GM12865 (cell line): ENCODE data around the gene NCOA3.
"Not testable (repeated sequence)": the region's sequence is repeated elsewhere in the genome, so short reads cannot be mapped to it uniquely, and the experiment has no call there.

Source experiments
- DNase-seq: peaks from one replicate; pipeline ENCODE4 v3.0.0; 2010; ENCODE audit warnings: low read depth
- H3K4me3 ChIP-seq: 2 replicates; pipeline ENCODE4 v1.5.1; 2011; ENCODE audit warnings: mild to moderate bottlenecking, low read depth, low read length, control low read depth
- TF ChIP-seq, protein P1 (sequence below): IDR thresholded peaks from 2 replicates; pipeline ENCODE4 v1.5.1; 2011; ENCODE audit warnings: low read length, control low read depth, low read depth, inconsistent platforms; ENCODE audit not compliant: insufficient read depth; ENCODE audit errors: missing control alignments

Gene NCOA3

DNA sequence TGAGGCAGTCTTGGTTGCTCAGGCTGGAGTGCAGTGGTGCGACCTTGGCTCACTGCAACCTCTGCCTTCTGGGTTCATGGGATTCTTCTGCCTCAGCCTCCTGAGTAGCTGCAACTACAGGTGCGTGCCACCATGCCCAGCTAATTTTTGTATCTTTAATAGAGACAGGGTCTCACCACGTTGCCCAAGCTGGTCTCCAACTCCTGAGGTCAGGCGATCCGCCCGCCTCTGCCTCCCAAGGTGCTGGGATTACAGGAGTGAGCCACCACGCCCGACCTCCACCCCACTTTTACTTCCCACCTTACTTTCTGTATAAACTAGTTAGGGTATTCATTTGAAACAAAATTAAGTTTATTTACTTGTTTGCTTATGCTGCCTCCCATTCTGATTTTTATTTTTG is 86.5 kb downstream of the NCOA3 start:
- no peak for DNase-seq
- TF ChIP-seq, protein P1, sequence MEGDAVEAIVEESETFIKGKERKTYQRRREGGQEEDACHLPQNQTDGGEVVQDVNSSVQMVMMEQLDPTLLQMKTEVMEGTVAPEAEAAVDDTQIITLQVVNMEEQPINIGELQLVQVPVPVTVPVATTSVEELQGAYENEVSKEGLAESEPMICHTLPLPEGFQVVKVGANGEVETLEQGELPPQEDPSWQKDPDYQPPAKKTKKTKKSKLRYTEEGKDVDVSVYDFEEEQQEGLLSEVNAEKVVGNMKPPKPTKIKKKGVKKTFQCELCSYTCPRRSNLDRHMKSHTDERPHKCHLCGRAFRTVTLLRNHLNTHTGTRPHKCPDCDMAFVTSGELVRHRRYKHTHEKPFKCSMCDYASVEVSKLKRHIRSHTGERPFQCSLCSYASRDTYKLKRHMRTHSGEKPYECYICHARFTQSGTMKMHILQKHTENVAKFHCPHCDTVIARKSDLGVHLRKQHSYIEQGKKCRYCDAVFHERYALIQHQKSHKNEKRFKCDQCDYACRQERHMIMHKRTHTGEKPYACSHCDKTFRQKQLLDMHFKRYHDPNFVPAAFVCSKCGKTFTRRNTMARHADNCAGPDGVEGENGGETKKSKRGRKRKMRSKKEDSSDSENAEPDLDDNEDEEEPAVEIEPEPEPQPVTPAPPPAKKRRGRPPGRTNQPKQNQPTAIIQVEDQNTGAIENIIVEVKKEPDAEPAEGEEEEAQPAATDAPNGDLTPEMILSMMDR, result no peak
- H3K4me3 ChIP-seq, result no peak overlapping the region

DNA sequence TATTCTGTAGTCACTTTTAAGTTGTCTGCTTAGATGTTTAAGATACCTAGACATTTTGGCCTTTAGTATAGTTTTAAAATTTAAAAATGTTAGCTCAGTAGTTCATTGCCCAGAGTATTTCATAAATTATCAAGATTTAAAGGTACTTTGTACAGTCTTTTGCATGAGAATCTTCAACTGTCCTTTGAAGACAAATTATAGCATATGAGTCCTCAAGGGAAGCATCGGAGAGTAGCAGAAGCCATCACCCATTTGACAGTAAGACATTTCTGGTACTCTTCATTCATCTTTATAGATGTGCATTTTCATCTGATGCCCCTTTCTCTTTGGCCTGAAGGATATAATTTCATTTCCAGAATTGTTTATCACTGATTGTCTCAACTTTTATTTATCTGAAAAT is 89.5 kb downstream of the NCOA3 start:
- TF ChIP-seq, protein P1, result no peak
- H3K4me3 ChIP-seq, result no peak overlapping the region
- no peak for DNase-seq

DNA sequence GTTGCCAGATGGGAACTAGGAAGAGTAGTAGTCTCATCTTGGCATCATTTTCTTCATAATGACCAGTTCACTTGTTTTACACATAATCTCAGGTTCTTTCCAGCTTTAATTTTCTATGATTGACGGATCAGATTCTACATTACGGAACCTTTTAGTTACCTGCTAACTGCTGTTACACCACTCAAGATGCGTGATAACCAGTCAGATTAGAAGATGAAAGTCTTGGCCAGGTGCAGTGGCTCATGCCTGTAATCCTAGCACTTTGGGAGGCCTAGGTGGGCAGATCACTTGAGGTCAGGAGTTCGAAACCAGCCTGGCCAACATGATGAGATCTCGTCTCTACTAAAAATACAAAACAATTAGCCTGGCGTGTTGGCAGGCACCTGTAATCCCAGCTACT is 92.5 kb downstream of the NCOA3 start:
- H3K4me3 ChIP-seq, result no peak overlapping the region
- TF ChIP-seq, protein P1, result no peak
- DNase-seq, result no peak

DNA sequence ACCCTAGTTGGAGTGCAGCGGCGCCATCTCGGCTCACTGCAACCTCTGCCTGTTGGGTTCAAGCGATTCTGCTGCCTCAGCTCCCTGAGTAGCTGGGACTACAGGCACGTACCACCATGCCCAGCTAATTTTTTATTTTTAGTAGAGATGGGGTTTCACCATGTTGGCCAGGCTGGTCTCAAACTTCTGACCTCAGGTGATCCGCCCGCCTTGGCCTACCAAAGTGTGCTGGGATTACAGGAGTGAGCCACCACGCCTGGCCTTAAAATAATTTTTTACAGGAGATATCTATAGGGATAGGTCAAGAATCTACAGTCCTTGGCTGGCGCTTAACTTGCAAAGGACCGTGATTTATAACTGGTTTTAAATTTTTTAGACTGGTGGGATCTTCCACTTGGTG is 93.5 kb downstream of the NCOA3 start:
- not testable (repeated sequence) for H3K4me3 ChIP-seq, DNase-seq

DNA sequence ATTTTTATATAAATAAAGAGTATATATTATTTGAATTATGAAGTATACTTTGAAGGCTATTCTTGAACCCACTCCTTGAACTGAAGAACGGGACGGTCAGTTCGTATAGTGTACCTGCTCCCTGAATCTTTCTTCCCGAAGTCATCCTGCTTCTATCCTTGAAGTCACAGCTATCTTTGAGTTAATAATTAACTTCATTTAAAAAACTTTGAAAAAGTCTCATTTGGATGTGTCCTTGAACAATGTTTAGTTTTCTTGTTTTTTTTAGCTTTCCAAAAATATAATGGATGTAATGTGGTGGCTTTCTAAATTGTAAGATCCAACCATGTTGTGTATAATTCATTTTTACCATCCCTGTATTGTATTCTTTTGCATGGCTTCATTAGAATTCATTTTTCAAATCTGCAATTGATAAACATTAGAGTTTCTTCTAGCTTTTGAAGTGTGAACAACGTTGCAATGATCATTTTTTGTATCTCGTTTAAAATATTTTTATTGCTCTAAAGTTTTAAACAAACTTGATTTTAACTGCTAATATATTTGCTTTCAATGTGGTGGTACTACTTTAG is 94.4 kb downstream of the NCOA3 start:
- no peak overlapping the region for H3K4me3 ChIP-seq
- TF ChIP-seq, protein P1, result no peak
- no peak for DNase-seq

DNA sequence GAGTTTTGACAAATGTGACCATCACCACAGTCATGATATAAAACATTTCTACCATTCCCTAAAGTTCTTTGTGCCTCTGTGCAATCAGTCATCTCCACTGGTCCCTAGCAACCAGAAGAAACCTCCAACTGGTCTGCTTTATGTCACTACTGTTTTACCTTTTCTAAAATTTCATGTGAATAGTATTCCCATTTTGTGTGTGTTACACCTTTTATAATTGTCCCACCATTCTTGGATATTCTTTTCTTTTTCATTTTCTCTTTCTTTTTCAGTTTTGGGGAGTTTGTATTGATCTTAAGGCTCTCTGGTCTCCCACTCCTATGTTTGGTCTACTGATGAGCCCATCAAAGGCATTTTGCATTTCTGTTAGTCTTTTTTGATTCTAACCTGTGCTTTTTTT is 95.4 kb downstream of the NCOA3 start:
- no peak for DNase-seq
- no peak overlapping the region for H3K4me3 ChIP-seq
- TF ChIP-seq, protein P1, result no peak

DNA sequence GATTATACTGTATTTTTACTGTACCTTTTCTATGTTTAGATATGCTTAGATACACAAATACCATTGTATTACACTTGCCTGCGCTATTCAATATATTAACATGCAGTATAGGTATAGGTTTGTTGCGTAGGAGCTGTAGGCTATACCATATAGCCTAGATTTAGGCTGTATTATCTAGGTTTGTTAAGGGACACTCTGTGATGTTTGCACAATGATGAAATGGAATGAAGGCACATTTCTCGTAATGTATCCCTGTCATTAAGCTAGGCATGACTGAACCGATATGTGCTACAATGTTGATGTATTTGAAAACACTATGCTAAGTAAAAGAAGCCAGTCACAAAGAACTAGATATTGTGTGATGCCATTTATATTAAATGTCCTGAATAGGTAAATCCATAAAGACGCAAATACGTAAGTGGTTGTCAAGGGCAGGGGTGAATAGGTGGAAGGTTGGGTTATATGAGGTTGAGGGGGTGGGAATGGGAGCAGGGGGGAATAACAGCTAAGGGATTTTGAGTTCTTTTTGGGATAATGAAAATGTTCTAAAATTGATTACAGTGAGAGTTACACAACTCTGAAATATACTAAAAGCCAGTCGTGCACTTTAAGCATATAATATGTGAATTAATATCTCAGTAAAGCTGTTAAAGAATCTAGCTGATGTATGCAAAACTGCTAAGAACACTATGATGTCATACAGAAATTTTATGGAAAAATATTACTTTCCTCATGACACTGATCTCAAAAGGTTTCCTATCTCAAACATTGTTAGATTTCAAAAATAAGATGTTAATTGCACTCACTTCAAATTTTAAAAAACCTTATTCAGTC is 97.4 kb downstream of the NCOA3 start:
- TF ChIP-seq, protein P1, result no peak
- no peak overlapping the region for H3K4me3 ChIP-seq
- no peak for DNase-seq
